Large intestine (tissue), 3 donors: ENCODE measurements around the gene TIGIT. TPM values are rescaled to one million over a fixed set of nuclear protein-coding genes. Genes with fewer than 3 reads are reported as not detected.

Experiments
- DNase-seq, 2 donors: peaks; one replicate each; pipeline versions ENCODE4 v3.0.0 to v3.0.0-alpha.2; 2013
- H3K27ac ChIP-seq: one replicate; pipeline ENCODE4 v1.5.1; 2013; ENCODE audit warnings: low read length
- H3K27me3 ChIP-seq: 2 replicates; pipeline ENCODE4 v1.6.1; 2013; ENCODE audit warnings: low read length; ENCODE audit not compliant: control insufficient read depth, insufficient read depth
- H3K36me3 ChIP-seq: 2 replicates; pipeline ENCODE4 v1.6.1; 2013; ENCODE audit warnings: low read length; ENCODE audit not compliant: control insufficient read depth, insufficient read depth
- H3K4me1 ChIP-seq: one replicate; pipeline ENCODE4 v1.6.1; 2013; ENCODE audit warnings: low read length; ENCODE audit not compliant: control insufficient read depth, insufficient read depth
- H3K4me3 ChIP-seq: one replicate; pipeline ENCODE4 v1.5.1; 2013; ENCODE audit warnings: low read length
- H3K9me3 ChIP-seq: one replicate; pipeline ENCODE4 v1.6.1; 2013; ENCODE audit warnings: mild to moderate bottlenecking, low read depth, low read length, moderate library complexity; ENCODE audit not compliant: control insufficient read depth
- WGBS: methylation state at CpG from one replicate; pipeline ENCODE4 v1.1.5; 2013; ENCODE audit warnings: low lambda C conversion rate; ENCODE audit not compliant: insufficient coverage; 5-methylcytosine and 5-hydroxymethylcytosine counted together
- polyA plus RNA-seq: library from polyadenylated mRNA; unstranded; fragments of 120-200 nt; gene quantifications from one replicate; pipeline ENCODE4 v1.2.1, GENCODE V29; 2013

TIGIT gene
- polyA plus RNA-seq, 1 donor, result 0.24 TPM

- H3K27me3 ChIP-seq, result no peaks in the 10 kb centered on the region
- H3K9me3 ChIP-seq, result peaks cover 11% of the 10 kb centered on the region
- WGBS, result 93% methylated on average over 3 of the region's 64 CpGs
- no peak overlapping the region for H3K27ac ChIP-seq
- H3K4me3 ChIP-seq, result no peak overlapping the region
- no peak for DNase-seq
- H3K4me1 ChIP-seq, result no peaks in the 10 kb centered on the region
- peaks cover 21% of the 10 kb centered on the region for H3K36me3 ChIP-seq
Observed at GRCh38 chr3:114351123-114351821, 57.4 kb downstream of the TIGIT start.

GRCh38 chr3:114351822-114352145, 58.0 kb downstream of the TIGIT start:
- no peak overlapping the region for H3K27ac ChIP-seq
- 80% methylated on average over 1 of the region's 9 CpGs for WGBS
- peaks cover 11% of the 10 kb centered on the region for H3K9me3 ChIP-seq
- no peak overlapping the region for H3K4me3 ChIP-seq
- no peaks in the 10 kb centered on the region for H3K4me1 ChIP-seq
- no peaks in the 10 kb centered on the region for H3K27me3 ChIP-seq
- peaks cover 21% of the 10 kb centered on the region for H3K36me3 ChIP-seq
- no peak for DNase-seq

GRCh38 chr3:114355653-114356052, 61.8 kb downstream of the TIGIT start:
- peaks cover 10% of the 10 kb centered on the region for H3K36me3 ChIP-seq
- H3K4me1 ChIP-seq, result no peaks in the 10 kb centered on the region
- H3K27me3 ChIP-seq, result no peaks in the 10 kb centered on the region
- H3K4me3 ChIP-seq, result no peak overlapping the region
- H3K9me3 ChIP-seq, result peaks cover 10% of the 10 kb centered on the region
- DNase-seq, result no peak
- no peak overlapping the region for H3K27ac ChIP-seq

GRCh38 chr3:114356066-114356465, 62.2 kb downstream of the TIGIT start:
- Histone ChIP-seq H3K27ac (no peak overlapping the region), H3K4me3 (no peak overlapping the region), H3K27me3 (no peaks in the 10 kb centered on the region), H3K4me1 (no peaks in the 10 kb centered on the region), H3K9me3 (peaks cover 6% of the 10 kb centered on the region), H3K36me3 (peaks cover 6% of the 10 kb centered on the region)
- DNase-seq, result no peak
- WGBS, result no CpG with 5 or more reads among the region's 4 CpGs

- DNase-seq, result no peak
- Histone ChIP-seq H3K4me3 (no peak overlapping the region), H3K36me3 (peaks cover 2% of the 10 kb centered on the region), H3K4me1 (no peaks in the 10 kb centered on the region), H3K27ac (no peak overlapping the region), H3K27me3 (no peaks in the 10 kb centered on the region), H3K9me3 (peaks cover 2% of the 10 kb centered on the region)
- no CpG with 5 or more reads among the region's 1 CpG for WGBS
Observed at GRCh38 chr3:114356525-114356924, 62.7 kb downstream of the TIGIT start.

Other genes with a start within 250 kb of the TIGIT start
- 9.2 TPM for gene CCDC191, start 237.5 kb upstream of the TIGIT start, polyA plus RNA-seq
- gene QTRT2, start 237.3 kb upstream of the TIGIT start, polyA plus RNA-seq, result 24.7 TPM
- gene DRD3, start 115.0 kb upstream of the TIGIT start, polyA plus RNA-seq, result not detected
- gene ZNF80, start 56.5 kb upstream of the TIGIT start, polyA plus RNA-seq, result 0.03 TPM